HepG2 (cell line): ENCODE results near the gene RTEL1. TPM values are rescaled to one million over a fixed set of nuclear protein-coding genes. Genes with fewer than 3 reads are reported as not detected.

Experiments
- DDIT3 ChIP-seq: sonication (generic); formaldehyde crosslinking; IDR thresholded peaks from 2 replicates; pipeline ENCODE4 v1.4.0; 2020; ENCODE audit warnings: mild to moderate bottlenecking, missing genetic modification reagents
- GABPB1 ChIP-seq: IDR thresholded peaks from 2 replicates; pipeline ENCODE4 v1.6.1; 2016; ENCODE audit warnings: mild to moderate bottlenecking, missing genetic modification reagents, moderate library complexity, missing compliant biosample characterization
- HMGXB3 ChIP-seq: sonication (generic); formaldehyde crosslinking; IDR thresholded peaks from 2 replicates; pipeline ENCODE4 v1.4.0; 2020; ENCODE audit warnings: missing genetic modification reagents, borderline replicate concordance
- MTERF4 ChIP-seq: sonication (generic); formaldehyde crosslinking; IDR thresholded peaks from 2 replicates; pipeline ENCODE4 v1.8.0; 2023; ENCODE audit warnings: mild to moderate bottlenecking, missing genetic modification reagents
- SMYD3 ChIP-seq: sonication (generic); formaldehyde crosslinking; IDR thresholded peaks from 2 replicates; pipeline ENCODE4 v1.8.1; 2023; ENCODE audit warnings: mild to moderate bottlenecking, missing genetic modification reagents
- TFAP4 ChIP-seq: sonication (generic); IDR thresholded peaks from 2 replicates; pipeline ENCODE4 v1.6.1; 2016; ENCODE audit warnings: low read depth, borderline replicate concordance
- TRAFD1 ChIP-seq: sonication (generic); formaldehyde crosslinking; IDR thresholded peaks from 2 replicates; pipeline ENCODE4 v1.5.1; 2020; ENCODE audit warnings: missing genetic modification reagents, mild to moderate bottlenecking, borderline replicate concordance
- ZFP37 ChIP-seq: sonication (generic); formaldehyde crosslinking; IDR thresholded peaks from 2 replicates; pipeline ENCODE4 v1.4.0; 2020; ENCODE audit warnings: missing genetic modification reagents, borderline replicate concordance
- ZHX1 ChIP-seq: sonication (generic); formaldehyde crosslinking; IDR thresholded peaks from 2 replicates; pipeline ENCODE4 v1.8.1; 2022; ENCODE audit warnings: low read depth, mild to moderate bottlenecking, missing genetic modification reagents
- ZNF121 ChIP-seq: sonication (generic); formaldehyde crosslinking; IDR thresholded peaks from 2 replicates; pipeline ENCODE4 v1.5.0; 2020; ENCODE audit warnings: mild to moderate bottlenecking, missing genetic modification reagents
- ZNF3 ChIP-seq: IDR thresholded peaks from 2 replicates; pipeline ENCODE4 v1.7.0; 2017; ENCODE audit warnings: inconsistent platforms
- ZNF367 ChIP-seq: sonication (generic); formaldehyde crosslinking; IDR thresholded peaks from 2 replicates; pipeline ENCODE4 v1.4.0; 2020; ENCODE audit warnings: missing genetic modification reagents, borderline replicate concordance
- ZNF616 ChIP-seq: sonication (generic); formaldehyde crosslinking; IDR thresholded peaks from 2 replicates; pipeline ENCODE4 v1.5.0; 2020; ENCODE audit warnings: low read depth, mild to moderate bottlenecking, missing genetic modification reagents
- ZNF639 ChIP-seq: conservative IDR thresholded peaks from 2 replicates; pipeline ENCODE4 v1.6.1; 2018; ENCODE audit warnings: missing genetic modification reagents
- ZNF737 ChIP-seq: sonication (generic); formaldehyde crosslinking; IDR thresholded peaks from 2 replicates; pipeline ENCODE4 v1.5.0; 2020; ENCODE audit warnings: missing genetic modification reagents, mild to moderate bottlenecking, borderline replicate concordance
- ZNF782 ChIP-seq: sonication (generic); formaldehyde crosslinking; IDR thresholded peaks from 2 replicates; pipeline ENCODE4 v1.4.0; 2020; ENCODE audit warnings: missing genetic modification reagents, mild to moderate bottlenecking, borderline replicate concordance
- polyA plus RNA-seq, 8 experiments: library from polyadenylated mRNA; depleted of rRNA in 3 of 8; stranded (reverse) in 7 of 8; unstranded in 1 of 8; fragments of >200 nt; fragmentation: Illumina TruSeq in 4 of 8; extraction: Trizol in 4 of 8; gene quantifications; 2 replicates each; pipeline versions ENCODE4 v1.2.1 to v1.2.3, GENCODE V29; 2011 to 2016; ENCODE audit warnings: low read depth in 4 of 8, missing spikeins in 1 of 8, mixed read lengths in 1 of 8; ENCODE audit not compliant: insufficient read depth in 1 of 8
- total RNA-seq, 5 experiments: library from RNA; depleted of rRNA; stranded (reverse); fragments of >200 nt; fragmentation: Illumina TruSeq; extraction: Trizol; gene quantifications; 2 replicates each; pipeline ENCODE4 v1.2.3, GENCODE V29; 2016; ENCODE audit warnings: low read depth in 1 of 5

The RTEL1 gene
- total and polyA plus RNA-seq, 2 of the 13 experiments (the other 11 are each of a cell fraction or from before 2014, with no cell fraction given) = 21.8 to 36.4 TPM

- TF ChIP-seq ZNF121 (CRISPR knock-in tag) = no peak
- TF ChIP-seq MTERF4 (CRISPR knock-in tag) = no peak
- TF ChIP-seq GABPB1 (CRISPR knock-in tag) = peak; percentile 63
- TF ChIP-seq HMGXB3 (CRISPR knock-in tag) = no peak
- TF ChIP-seq ZNF782 (CRISPR knock-in tag) = no peak
- TF ChIP-seq ZHX1 (CRISPR knock-in tag) = no peak
- TF ChIP-seq DDIT3 (CRISPR knock-in tag) = no peak
- no peak for TF ChIP-seq ZNF3
- no peak for TF ChIP-seq ZNF639 (CRISPR knock-in tag)
- peak; percentile 65; the same call in 1 of the 2 replicates for TF ChIP-seq TFAP4
- TF ChIP-seq TRAFD1 (CRISPR knock-in tag) = no peak
- no peak for TF ChIP-seq SMYD3 (CRISPR knock-in tag)
- no peak for TF ChIP-seq ZFP37
- no peak for TF ChIP-seq ZNF737
- no peak for TF ChIP-seq ZNF616 (CRISPR knock-in tag)
- no peak for TF ChIP-seq ZNF367 (CRISPR knock-in tag)
Observed at GRCh38 chr20:63682384-63683139, 24.4 kb downstream of the RTEL1 start (continued).
